Erythroblast (primary cell): ENCODE measurements around the gene AGAP1.

ENCODE experiments used
- GATA1 ChIP-seq: IDR thresholded peaks from 2 replicates; pipeline ENCODE4 v1.6.1; 2011; ENCODE audit warnings: low read depth, mild to moderate bottlenecking, control low read depth, low read length, moderate library complexity
- POLR2A ChIP-seq: IDR thresholded peaks from 2 replicates; pipeline ENCODE4 v1.6.1; 2011; ENCODE audit warnings: mild to moderate bottlenecking, low read length

GRCh38 chr2:235860111-235860510 is 366.3 kb downstream of the AGAP1 start:
- TF ChIP-seq POLR2A (no peak), GATA1 (no peak)
